IPS-11a (cell line): ENCODE results near the gene CHMP2A.
A peak's percentile ranks its signal among the peaks of the same experiment; 100 is the strongest.

Experiments
- H3K4me3 ChIP-seq: one replicate; pipeline ENCODE4 v1.5.1; 2013; ENCODE audit warnings: low read depth, low read length, control low read depth

The CHMP2A gene

DNA sequence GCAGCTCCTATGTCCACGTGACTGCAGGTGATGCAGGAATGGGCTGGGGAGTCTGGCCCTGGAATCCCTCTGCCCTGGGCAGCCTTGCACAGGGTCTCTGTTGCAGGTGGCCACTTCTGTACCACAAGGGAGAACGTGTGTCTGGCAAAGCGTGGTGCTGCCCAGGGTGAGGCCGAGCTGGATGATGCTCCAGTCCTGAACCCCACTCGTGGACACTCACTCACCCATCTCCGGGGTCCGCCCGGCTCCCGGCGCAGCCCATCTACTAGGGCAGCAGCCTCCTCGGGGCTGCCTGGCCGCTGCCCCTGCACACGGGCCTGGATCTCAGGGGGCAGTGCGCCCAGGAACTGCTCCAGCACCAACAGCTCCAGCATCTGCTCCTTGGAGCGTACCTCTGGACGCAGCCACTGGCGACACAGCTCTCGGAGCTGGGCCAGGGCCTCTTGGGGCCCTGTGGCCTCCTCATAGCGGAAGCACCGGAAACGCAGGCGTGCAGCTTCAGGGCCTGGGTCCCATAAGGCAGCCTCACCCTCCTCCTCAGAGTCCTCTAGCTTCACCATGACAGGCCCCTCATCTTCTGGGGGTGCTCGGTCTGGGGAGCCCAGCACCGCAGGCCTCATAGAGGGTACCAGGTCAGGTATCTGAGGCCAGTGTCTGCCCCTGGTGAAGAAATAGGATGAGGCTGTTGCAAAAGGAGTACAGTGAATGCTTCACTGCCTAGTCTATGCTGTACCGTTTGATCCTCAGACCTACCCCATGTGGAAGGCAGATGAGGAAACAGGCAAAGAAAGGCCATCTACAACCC, 16.1 kb upstream of the CHMP2A start:
- no peak overlapping the region for H3K4me3 ChIP-seq

DNA sequence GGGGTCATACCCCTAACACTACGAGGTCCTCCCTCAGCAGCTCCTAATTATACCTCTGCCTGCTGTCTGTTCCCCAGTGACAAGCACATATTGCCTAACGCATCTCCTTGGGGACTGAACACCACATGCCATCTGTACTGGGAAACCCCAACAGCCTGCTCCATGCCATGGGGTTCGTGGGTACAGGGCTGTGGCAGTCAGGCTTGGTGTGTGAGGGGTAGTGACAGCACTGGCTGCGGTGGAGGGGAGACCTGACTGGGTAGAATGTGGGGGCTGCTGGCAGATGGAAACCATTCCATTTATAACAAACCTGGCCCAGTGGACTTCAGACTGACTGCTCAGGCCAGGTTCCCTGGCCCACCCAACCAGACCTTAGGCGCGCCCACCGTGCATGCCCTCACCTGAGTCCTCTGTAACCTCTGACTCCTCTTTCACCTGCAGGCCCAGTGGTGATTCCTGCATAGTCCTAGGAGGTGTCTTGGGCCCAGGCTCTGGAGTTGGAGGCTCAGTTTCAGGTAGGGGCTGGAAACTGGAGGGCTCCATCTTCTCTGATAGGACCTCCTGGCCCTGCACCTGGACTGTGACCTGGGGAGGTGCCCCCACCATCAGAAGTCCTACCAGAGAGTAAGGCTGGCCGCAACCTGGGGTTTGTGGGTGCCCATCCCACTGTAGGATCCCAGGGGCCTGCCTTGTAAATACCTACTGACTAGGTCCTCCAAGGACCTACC, 15.2 kb upstream of the CHMP2A start:
- H3K4me3 ChIP-seq: no peak overlapping the region

DNA sequence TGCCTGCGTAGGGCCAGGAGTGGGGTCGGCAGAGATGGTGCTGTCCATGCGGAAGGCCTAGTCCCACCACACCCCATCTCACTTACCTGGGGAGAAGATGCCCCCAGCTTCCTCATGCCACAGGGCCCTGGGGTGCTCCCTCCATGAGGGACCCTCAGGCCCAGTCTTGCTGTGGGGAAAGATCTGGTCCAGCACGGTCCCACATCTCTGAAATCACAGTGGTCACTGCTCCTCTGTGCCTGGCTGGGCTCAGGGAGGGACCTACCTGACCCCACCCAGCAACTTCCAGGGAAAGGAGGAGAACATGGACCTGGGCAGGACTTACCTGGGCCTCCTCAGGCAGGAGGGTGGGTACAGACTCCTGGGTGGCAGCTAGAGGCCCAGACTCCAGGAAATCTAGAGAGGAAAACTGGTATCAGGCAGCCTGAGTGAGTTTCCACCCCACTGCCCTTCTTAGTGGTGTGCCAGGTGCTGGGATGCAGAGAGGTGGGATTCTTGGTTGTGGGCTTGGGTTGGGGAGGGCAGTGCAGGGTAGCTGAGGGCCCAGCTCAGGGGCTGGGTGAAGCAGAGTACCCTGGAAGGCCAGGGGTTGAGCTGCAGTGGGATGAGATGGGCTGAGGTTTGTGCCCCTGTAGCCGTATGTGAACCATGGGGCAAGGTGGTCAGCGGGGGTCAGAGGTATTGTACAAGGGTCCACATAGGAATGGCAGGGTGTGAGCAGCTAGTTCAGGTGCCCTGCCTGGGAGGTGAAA, 14.5 kb upstream of the CHMP2A start:
- no peak overlapping the region for H3K4me3 ChIP-seq

DNA sequence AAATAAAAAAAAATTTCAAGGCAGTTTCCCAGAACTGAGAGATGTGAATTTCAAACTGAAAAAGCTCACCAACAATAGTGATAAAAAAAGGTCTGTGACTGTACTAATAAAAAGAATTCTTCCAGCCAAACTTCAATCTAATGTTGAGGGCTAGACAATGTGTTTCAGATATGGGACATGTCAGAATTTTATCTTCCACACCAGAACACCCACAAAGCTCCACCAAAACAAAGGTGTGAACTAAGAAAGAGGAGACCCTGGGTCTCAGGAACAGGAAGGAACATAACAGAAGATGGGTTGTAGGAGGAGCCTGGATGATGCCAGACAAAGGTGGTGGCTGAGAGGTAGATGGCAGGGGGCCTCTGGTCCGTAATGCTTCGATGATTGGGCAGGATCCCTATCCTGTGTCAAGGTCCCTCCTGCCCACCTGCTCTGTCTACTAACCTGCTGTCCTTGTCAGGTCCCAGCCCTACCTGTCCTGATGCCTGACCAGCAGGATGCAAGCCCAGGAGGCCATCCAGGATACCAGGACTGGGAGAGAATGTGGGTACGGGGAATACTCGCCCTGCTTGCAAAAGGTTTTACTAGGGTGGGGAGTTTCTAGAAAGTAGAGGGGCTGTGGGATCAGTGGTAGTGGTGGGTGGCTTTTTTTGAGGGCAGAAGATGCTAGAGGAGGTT, 13.7 kb upstream of the CHMP2A start:
- no peak overlapping the region for H3K4me3 ChIP-seq

DNA sequence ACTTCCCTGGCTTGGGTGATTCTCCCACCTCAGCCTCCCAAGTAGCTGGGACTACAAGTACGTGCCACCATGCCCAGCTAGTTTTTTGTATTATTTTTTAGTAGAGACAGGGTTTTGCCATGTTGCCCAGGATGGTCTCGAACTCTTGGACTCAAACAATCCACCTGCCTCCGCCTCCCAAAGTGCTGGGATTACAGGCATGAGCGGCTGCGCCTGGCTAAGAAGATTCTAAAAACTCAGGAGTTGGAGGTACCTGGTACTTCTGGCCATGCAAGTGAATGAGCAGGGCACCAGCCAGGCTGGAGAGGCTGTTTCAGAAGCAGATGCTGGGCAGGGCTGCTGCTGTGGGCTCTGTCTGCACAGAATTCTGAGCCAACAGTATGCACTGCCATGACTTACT, 12.1 kb upstream of the CHMP2A start:
- no peak overlapping the region for H3K4me3 ChIP-seq

DNA sequence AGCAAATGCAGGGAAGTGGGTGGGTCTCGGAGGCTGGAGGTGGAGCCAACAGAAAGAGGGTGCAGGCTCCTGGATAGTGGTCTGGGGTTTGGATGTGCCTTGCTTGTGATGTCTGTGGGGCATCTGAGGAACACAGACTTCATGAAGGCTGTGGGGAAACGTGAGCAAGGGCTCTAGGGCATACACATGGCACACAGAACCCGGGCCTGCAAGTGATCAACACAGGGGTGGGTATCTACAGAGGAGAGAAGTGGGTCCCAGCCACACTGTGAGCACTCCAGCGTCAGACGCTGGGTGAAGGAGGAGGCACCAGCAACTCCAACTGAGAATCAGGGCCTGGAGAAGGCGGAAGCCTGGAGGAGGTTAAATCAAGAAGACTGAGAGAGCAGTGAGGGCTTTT, 8.9 kb upstream of the CHMP2A start:
- H3K4me3 ChIP-seq: no peak overlapping the region

DNA sequence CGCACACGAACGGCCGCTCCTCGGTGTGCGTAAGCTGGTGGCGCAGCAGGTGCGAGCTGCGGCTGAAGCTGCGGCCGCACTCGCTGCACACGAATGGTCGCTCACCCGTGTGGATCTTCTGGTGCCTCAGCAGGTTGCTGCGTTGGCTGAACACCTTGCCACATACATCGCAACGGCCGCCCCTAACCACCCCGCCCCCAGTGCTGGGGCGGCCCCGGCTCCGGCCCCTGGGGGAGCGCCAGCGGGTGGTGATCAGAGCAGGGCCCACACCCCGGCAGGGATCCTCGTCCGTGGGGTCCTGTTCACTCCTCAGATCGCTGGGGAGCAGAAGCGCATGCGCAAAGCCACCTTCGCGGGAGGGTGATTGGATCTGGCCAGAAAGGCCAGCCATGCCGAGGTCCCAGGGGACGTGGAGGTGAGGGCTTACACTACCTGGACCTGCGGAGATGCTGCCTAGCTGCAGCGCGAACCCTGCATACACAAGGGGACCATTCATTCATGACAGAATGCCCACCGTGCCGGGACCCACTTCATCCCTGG, 8.2 kb upstream of the CHMP2A start:
- no peak overlapping the region for H3K4me3 ChIP-seq

DNA sequence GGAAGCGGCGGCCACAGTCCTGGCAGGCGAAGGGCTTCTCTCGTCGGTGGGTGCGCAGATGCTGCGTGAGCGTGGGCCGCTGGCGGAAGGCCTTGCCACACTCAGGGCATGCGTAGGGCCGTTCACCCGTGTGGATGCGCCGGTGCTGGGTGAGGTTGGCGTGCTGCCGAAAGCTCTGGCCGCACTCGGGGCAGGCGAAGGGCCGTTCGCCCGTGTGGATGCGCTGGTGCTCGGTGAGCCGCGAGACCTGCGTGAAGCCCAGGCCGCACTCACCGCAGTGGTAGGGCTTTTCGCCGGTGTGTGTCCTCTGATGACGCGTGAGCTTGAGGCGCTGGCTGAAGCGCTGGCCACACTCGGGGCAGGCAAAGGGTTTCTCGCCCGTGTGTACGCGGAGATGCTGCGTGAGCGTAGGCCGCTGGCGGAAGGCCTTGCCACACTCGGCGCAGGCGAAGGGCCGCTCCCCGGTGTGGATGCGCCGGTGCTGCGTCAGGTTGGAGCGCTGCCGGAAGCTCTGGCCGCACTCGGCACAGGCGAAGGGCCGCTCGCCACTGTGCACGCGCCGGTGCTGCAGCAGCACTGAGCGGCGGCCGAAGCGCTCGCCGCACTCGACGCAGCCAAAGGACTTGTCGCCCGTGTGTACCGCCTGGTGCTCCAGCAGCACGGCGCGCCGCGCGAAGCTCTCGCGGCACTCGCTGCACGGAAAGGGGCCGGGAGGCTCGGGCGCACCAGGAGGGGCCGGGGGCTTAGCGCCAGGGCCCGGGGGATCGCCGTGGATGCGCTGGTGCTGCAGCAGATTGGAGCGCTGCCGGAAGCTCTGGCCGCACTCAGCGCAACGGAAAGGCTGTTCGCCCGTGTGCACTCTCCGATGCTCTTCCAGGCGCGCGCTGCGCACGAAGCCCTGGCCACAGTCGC, 7.5 kb upstream of the CHMP2A start:
- no peak overlapping the region for H3K4me3 ChIP-seq

DNA sequence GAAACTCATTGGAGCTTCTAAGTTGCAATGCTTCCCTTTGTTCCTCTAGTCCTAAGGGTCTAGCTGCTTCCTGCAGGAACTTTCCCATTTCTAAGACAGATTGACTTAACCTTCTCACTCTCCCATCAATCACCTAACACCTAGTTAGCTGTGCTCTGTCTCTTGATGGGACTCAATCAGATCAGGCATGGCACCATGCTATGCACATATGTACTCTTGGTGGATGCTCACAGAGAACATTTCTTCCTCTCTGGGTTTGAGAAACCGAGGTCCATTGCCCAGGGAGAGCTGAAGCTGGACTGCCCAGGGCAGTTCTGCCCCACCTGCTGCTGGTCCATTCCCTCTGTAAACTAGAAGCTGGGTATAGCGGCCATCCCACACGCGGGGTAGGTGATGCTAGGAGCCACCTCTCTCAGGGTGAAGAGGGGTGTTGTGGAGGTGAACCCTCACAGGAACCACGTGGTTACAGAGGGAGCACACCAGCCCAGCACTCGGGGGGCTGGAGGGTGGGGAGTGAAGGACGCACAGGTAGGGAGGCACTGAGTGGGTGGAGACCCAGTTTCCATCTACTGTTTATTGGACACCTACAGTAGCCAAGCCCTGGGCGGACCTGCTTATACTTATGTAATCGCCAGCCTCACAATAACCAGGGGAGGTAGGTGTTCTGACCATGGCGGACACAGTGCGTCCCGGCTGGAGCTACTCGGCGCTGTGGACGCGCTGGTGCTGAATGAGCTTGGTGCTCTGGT, 6.6 kb upstream of the CHMP2A start:
- no peak overlapping the region for H3K4me3 ChIP-seq

DNA sequence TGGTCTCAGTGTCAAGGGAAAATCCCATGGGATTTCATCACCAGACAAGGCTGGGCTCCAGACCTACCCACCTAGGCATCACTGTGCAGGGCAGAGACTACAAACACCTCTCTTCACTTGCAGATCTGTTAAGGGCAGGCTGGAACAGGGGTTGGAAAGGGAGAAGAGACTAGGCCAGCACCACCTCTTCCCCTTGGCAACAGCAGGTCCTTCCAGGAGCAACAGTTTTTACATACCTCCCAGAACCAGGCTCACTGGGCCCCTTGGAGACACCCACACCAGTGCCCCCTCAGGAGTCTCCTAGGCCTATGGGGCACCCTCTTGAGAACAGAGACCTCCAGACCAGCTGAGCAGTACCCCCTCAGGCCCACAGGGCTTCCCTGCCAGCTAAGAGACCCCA, 6.0 kb upstream of the CHMP2A start:
- H3K4me3 ChIP-seq: no peak overlapping the region

GRCh38 chr19:58560007-58560887, 5.3 kb upstream of the CHMP2A start:
- H3K4me3 ChIP-seq: peak overlapping the region; percentile 60

DNA sequence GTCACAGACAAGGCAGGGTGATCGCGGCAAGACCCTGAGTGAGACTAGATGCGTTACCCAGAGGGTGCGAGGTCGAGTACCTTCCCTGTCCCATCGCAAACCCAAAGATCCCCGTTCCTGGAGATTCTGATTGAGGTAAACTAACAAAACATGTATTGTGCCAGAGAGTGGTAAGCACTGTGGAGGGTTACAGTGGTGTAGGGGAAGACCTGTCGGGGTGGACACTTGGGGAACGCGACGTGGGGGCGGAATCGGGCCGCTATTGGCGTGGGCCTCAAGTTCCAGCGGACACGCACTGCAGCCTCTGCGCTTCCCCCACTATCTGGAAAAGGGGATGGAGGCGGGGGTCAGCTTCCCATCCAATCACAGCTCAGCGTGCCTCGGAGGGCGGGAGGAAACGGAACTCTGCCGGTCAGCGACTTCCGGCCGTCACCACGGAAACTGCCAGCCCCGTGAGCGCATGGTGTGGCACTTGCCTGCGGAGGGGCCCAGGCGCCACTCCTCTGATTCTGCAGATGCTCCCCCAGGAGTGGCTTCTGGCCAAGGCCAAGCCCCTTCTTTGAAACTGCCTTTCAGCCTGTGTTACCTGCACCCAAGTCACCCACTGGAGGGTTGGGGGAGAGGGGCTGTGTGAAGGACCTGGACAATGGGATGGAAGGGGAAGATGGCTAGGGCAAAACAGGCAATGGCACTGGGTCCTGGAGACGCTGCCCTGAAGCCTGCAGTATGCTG, 4.5 kb upstream of the CHMP2A start:
- peak overlapping the region; percentile 60 for H3K4me3 ChIP-seq

- peak overlapping the region; percentile 60 for H3K4me3 ChIP-seq
Observed at GRCh38 chr19:58558623-58559274, 3.8 kb upstream of the CHMP2A start.

DNA sequence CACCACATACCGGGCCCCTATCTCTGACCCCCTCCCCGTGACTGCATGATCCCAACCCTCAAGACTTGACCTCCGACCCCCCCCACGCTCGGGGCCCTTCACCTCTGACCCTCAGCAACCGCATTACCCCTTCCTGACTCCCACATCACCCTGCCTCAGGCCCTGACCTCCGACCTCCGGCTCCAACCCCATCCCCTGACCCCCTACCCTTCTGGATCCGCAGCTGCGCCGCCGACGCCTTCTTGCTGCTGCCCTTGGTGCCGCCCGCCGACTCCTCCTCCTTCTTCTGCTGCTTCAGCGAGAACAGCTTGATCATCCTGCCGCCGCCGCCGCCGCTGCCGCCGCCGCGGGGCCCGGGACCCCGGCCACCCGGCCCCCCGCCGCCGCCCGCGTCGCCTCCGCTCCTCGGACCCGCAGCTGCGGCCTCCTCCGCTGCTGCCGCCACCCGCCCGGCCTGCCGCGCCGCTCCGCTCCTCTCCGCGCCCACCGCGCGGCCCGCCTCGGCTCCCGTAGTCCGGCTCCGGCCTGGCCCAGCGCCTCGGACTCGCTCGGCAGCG, 3.2 kb upstream of the CHMP2A start, which contains the start of gene UBE2M:
UBE2M (minus strand) TSS at position 546 of the 557 bp plus-strand sequence; CDS start at position 316, 230 bp downstream.
- peak within 1 kb of the TSS; percentile 60 for H3K4me3 ChIP-seq

GRCh38 chr19:58557221-58558065, 2.5 kb upstream of the CHMP2A start:
- peak overlapping the region; percentile 60 for H3K4me3 ChIP-seq
